Adrenal gland (tissue), 5 donors: Measurements from ENCODE around the gene SIRPD.

Source experiments
- CTCF ChIP-seq, 6 experiments: fragments of 450-650 bp in 4 of 6; fragments of 200-600 bp in 2 of 6; sonication (generic) in 1 of 6; IDR thresholded peaks; 1 replicate in 5 of 6; 2 replicates in 1 of 6; pipeline versions ENCODE4 v1.5.1 to v1.8.0; 2016 to 2021; ENCODE audit warnings: antibody characterized with exemption in 6 of 6, mild to moderate bottlenecking in 2 of 6, moderate library complexity in 1 of 6
- POLR2A ChIP-seq, 2 donors: fragments of 450-650 bp; IDR thresholded peaks; one replicate each; pipeline ENCODE4 v1.6.1; 2017; ENCODE audit warnings: antibody characterized with exemption in 2 of 2, mild to moderate bottlenecking in 2 of 2, moderate library complexity in 1 of 2
- donor health status: DM: no; HTN: no; CAD: no.

- TF ChIP-seq CTCF (IDR thresholded peaks at IDR 0.05) (no peak), POLR2A (IDR thresholded peaks at IDR 0.05) (no peak)
Observed at GRCh38 chr20:1490643-1491195, 66.8 kb downstream of the SIRPD start.
